ENCODE measurements around the gene DIP2C.

DNA sequence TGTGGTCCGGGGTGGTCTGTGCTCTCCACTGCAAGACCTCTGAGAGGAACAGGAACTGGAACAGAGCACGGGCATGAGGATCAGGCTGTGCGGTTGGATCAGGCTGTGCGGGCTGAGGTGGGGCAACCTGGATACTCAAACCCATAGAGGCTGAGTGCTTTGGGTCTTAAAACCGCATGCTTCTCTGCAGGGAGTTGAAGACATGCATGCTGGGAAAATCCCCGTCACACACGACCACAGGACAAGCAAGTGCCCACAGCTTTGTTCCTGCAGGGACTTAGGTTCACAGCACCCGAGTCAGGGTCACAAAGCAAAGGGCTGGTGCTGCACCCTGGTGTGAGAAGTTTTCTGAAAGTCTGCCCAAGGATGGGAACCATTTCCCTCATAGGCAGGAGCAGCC is 333.0 kb downstream of the DIP2C start:
- TF ChIP-seq, protein P1, sequence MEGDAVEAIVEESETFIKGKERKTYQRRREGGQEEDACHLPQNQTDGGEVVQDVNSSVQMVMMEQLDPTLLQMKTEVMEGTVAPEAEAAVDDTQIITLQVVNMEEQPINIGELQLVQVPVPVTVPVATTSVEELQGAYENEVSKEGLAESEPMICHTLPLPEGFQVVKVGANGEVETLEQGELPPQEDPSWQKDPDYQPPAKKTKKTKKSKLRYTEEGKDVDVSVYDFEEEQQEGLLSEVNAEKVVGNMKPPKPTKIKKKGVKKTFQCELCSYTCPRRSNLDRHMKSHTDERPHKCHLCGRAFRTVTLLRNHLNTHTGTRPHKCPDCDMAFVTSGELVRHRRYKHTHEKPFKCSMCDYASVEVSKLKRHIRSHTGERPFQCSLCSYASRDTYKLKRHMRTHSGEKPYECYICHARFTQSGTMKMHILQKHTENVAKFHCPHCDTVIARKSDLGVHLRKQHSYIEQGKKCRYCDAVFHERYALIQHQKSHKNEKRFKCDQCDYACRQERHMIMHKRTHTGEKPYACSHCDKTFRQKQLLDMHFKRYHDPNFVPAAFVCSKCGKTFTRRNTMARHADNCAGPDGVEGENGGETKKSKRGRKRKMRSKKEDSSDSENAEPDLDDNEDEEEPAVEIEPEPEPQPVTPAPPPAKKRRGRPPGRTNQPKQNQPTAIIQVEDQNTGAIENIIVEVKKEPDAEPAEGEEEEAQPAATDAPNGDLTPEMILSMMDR (IDR thresholded peaks at IDR 0.05), result no peak
- no peak for TF ChIP-seq POLR2A (IDR thresholded peaks at IDR 0.05)

Measured in testis (tissue), 2 donors.